Measurements from ENCODE around the gene SPNS2. TPM values are rescaled to one million over a fixed set of nuclear protein-coding genes. Genes with fewer than 3 reads are reported as not detected.

SPNS2 gene
- total and polyA plus RNA-seq, 2 donors (not counting 1 experiment from before 2014, with no cell fraction given) = 0.48 TPM; not detected in 1

GRCh38 chr17:4490109-4490591, 8.5 kb upstream of the SPNS2 start:
- no peak overlapping the region for H3K4me2 ChIP-seq (replicated peaks; ENCODE audit: low read depth, low read length, poor library complexity, severe bottlenecking)

GRCh38 chr17:4490637-4491061, 8.0 kb upstream of the SPNS2 start:
- peaks cover 3% of the 10 kb centered on the region for H3K79me2 ChIP-seq (ENCODE audit: control insufficient read depth, insufficient read depth, low read length)
- peaks cover 0 to 4% (median 0%) of the 10 kb centered on the region in 3 donors for H3K9me3 ChIP-seq (ENCODE audit: control extremely low read depth in 1 of 3, control insufficient read depth in 2 of 3, insufficient read depth in 1 of 3, low read length in 2 of 3)
- Mint-ChIP-seq H3K27ac (no peak overlapping the region), H3K9me3 (ENCODE audit: insufficient read depth) (no peaks in the 10 kb centered on the region), H3K4me1 (peaks cover 26% of the 10 kb centered on the region), H3K4me3 (no peak overlapping the region), H3K27me3 (no peaks in the 10 kb centered on the region)
- peaks cover 8 to 21% of the 10 kb centered on the region in 2 donors for H3K4me1 ChIP-seq (ENCODE audit: control insufficient read depth in 2 of 2, insufficient read depth in 2 of 2, low read length in 2 of 2)
- H3K36me3 ChIP-seq (replicated peaks in 1 of 2; ENCODE audit: control extremely low read depth in 1 of 2, control insufficient read depth in 1 of 2, extremely low read depth in 1 of 2, insufficient read depth in 2 of 2, low read length in 1 of 2) = no peaks in the 10 kb centered on the region
- DNase-seq (no peak), ATAC-seq (ENCODE audit: low read depth) (no peak)
- H4K20me1 ChIP-seq (ENCODE audit: control insufficient read depth, insufficient read depth, low read length, poor library complexity, severe bottlenecking) = no peaks in the 10 kb centered on the region
- WGBS (ENCODE audit: insufficient coverage) = 94% methylated on average over 7 of the region's 7 CpGs
- H3K27ac ChIP-seq (ENCODE audit: low read length in 2 of 2) = no peak overlapping the region
- intact Hi-C loops (cut with micrococcal nuclease) = no loop called here
- H2AFZ ChIP-seq (ENCODE audit: insufficient read depth, low read depth, low read length, poor library complexity, severe bottlenecking) = no peak overlapping the region
- CTCF ChIA-PET = no interaction called here
- TF ChIP-seq CTCF (IDR thresholded peaks at IDR 0.05) = no peak
- TF ChIP-seq EZH2 (IDR thresholded peaks at IDR 0.05; ENCODE audit: borderline replicate concordance, insufficient read depth, low read depth, low read length, poor library complexity, severe bottlenecking) = no peak
- H3K4me3 ChIP-seq (ENCODE audit: control extremely low read depth in 1 of 5, extremely low read depth in 1 of 5, insufficient read depth in 1 of 5, low read depth in 2 of 5, low read length in 4 of 5) = no peak overlapping the region
- no peaks in the 10 kb centered on the region for H3K27me3 ChIP-seq (replicated peaks in 1 of 4; ENCODE audit: control extremely low read depth in 1 of 4, control insufficient read depth in 3 of 4, insufficient read depth in 4 of 4, low read length in 3 of 4)
- H3K4me2 ChIP-seq (replicated peaks; ENCODE audit: low read depth, low read length, poor library complexity, severe bottlenecking) = no peak overlapping the region
- POLR2A ChIA-PET = no interaction called here
- no peak overlapping the region for H3K9ac ChIP-seq (ENCODE audit: low read length)

More at GRCh38 chr17:4490109-4490591, 8.5 kb upstream of the SPNS2 start:
- Histone ChIP-seq H4K20me1 (ENCODE audit: control insufficient read depth, insufficient read depth, low read length, poor library complexity, severe bottlenecking) (no peaks in the 10 kb centered on the region), H3K79me2 (ENCODE audit: control insufficient read depth, insufficient read depth, low read length) (peaks cover 3% of the 10 kb centered on the region), H3K27ac (ENCODE audit: low read length in 2 of 2) (no peak overlapping the region), H3K9ac (ENCODE audit: low read length) (no peak overlapping the region), H2AFZ (ENCODE audit: insufficient read depth, low read depth, low read length, poor library complexity, severe bottlenecking) (no peak overlapping the region), H3K36me3 (replicated peaks in 1 of 2; ENCODE audit: control extremely low read depth in 1 of 2, control insufficient read depth in 1 of 2, extremely low read depth in 1 of 2, insufficient read depth in 2 of 2, low read length in 1 of 2) (no peaks in the 10 kb centered on the region), H3K9me3 (ENCODE audit: control extremely low read depth in 1 of 3, control insufficient read depth in 2 of 3, insufficient read depth in 1 of 3, low read length in 2 of 3) (peaks cover 0 to 4% (median 0%) of the 10 kb centered on the region in 3 donors), H3K4me1 (ENCODE audit: control insufficient read depth in 2 of 2, insufficient read depth in 2 of 2, low read length in 2 of 2) (peaks cover 9 to 22% of the 10 kb centered on the region in 2 donors), H3K4me3 (ENCODE audit: control extremely low read depth in 1 of 5, extremely low read depth in 1 of 5, insufficient read depth in 1 of 5, low read depth in 2 of 5, low read length in 4 of 5) (no peak overlapping the region), H3K27me3 (replicated peaks in 1 of 4; ENCODE audit: control extremely low read depth in 1 of 4, control insufficient read depth in 3 of 4, insufficient read depth in 4 of 4, low read length in 3 of 4) (no peaks in the 10 kb centered on the region)
- Mint-ChIP-seq H3K27me3 (no peaks in the 10 kb centered on the region), H3K27ac (no peak overlapping the region), H3K4me1 (peaks cover 27% of the 10 kb centered on the region), H3K4me3 (no peak overlapping the region), H3K9me3 (ENCODE audit: insufficient read depth) (no peaks in the 10 kb centered on the region)
- ChIA-PET POLR2A (no interaction called here), CTCF (no interaction called here)
- TF ChIP-seq CTCF (IDR thresholded peaks at IDR 0.05) (no peak), EZH2 (IDR thresholded peaks at IDR 0.05; ENCODE audit: borderline replicate concordance, insufficient read depth, low read depth, low read length, poor library complexity, severe bottlenecking) (no peak)
- intact Hi-C loops (cut with micrococcal nuclease) = no loop called here
- no peak for DNase-seq
- ATAC-seq (ENCODE audit: low read depth) = no peak
- WGBS (ENCODE audit: insufficient coverage) = 92% methylated on average over 9 of the region's 9 CpGs

All from B cell (primary cell).